Endothelial cell of umbilical vein (primary cell): ENCODE data around the gene VTI1A.

Experiments
- CTCF ChIP-seq, 2 donors: IDR thresholded peaks; 1 replicate in 1 of 2; 2 replicates in 1 of 2; pipeline ENCODE4 v1.5.1; 2011; ENCODE audit warnings: low read length in 2 of 2, mild to moderate bottlenecking in 2 of 2, moderate library complexity in 2 of 2, control low read depth in 1 of 2, inconsistent platforms in 1 of 2, low read depth in 1 of 2; ENCODE audit not compliant: insufficient read depth in 1 of 2; ENCODE audit errors: extremely low read depth in 1 of 2
- EZH2 ChIP-seq: IDR thresholded peaks from 2 replicates; pipeline ENCODE4 v1.6.1; 2012; ENCODE audit warnings: borderline replicate concordance, low read depth, mild to moderate bottlenecking, moderate library complexity, low read length, inconsistent platforms; ENCODE audit not compliant: severe bottlenecking
- POLR2A ChIP-seq: IDR thresholded peaks from 2 replicates; pipeline ENCODE4 v1.6.1; 2012; ENCODE audit warnings: low read depth, mild to moderate bottlenecking, control low read depth, low read length

- TF ChIP-seq CTCF (IDR thresholded peaks at IDR 0.05; ENCODE audit: extremely low read depth in 1 of 2, insufficient read depth in 1 of 2, low read depth in 1 of 2, low read length in 2 of 2): no peak
- TF ChIP-seq POLR2A: no peak
- TF ChIP-seq EZH2: no peak
Observed at GRCh38 chr10:112512294-112512693, 65.3 kb downstream of the VTI1A start.
